Left cardiac atrium (tissue), 4 donors: ENCODE results near the gene ULBP2. TPM values are rescaled to one million over a fixed set of nuclear protein-coding genes. Genes with fewer than 3 reads are reported as not detected.
"Not testable (repeated sequence)": the region's sequence is repeated elsewhere in the genome, so short reads cannot be mapped to it uniquely, and the experiment has no call there.

Experiments
- ATAC-seq, 2 donors: fragments of 200-7000 bp; cut with Tn5 transposase; one replicate each; pipeline ENCODE4 v1.9.1; 2020; ENCODE audit warnings: mild to moderate bottlenecking in 2 of 2, moderate library complexity in 2 of 2
- DNase-seq: peaks from one replicate; pipeline ENCODE4 v3.0.0-alpha.2; 2020
- intact Hi-C, 2 donors: fragments of 100-400 bp; cut with DNase I; formaldehyde crosslinking; loops; one replicate each; pipeline versions ENCODE4 v1.14.1 to v1.15.1; 2022 to 2023
- total RNA-seq, 2 donors: library from RNA; stranded (reverse); fragmentation: NEBNext Ultra II Directional; extraction: Animal tissue kit (Norgen Biotek cat#: 25700); gene quantifications; one replicate each; pipeline ENCODE4 v1.2.1, GENCODE V29; 2021
- donor health status: DM: no; HTN: yes; CAD: no.
- donor health status: DM: no; HTN: yes; CAD: no; lungs with severe emphysema.
- donor health status: DM: yes; HTN: yes; CAD: no.
- donor health status: Dilated cardiomyopathy.

The ULBP2 gene
- total RNA-seq, 2 donors from 2014 or later = 0.71 to 1.1 TPM

DNA sequence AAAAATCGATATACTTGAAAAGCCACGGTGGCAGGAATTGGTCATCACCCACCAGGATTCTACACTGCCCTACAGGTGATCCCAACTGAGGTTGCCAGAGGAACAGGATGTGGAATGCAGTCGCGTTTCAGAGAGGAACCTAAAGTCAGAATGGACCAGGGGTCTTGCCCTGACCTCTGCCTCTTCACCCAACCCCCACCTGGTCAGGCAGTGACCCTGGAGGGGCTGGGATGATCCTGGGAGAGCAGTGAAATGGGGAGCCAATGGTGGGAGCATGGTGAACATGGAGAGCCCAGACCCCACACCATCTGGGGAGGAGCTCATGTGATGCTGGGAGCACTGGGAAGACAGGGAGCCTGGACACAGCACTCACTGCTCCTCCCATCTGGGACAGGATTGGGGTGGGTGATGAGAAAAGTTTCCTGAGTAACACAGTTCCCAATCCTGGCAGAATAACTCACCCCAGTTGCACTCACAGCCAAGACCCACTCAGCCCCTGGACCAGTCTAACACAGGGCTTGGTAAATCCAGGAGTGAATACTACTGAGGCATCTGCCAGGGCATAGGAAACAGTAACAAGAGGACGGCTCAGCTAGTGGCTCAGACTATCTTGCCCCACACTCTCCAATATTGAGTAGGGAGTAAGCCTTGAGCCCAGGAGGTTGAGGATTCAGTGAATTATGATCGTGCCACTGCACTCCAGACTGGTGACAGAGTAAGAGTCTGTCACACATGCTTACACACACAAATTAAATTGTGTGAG lies 1.7 kb upstream of the ULBP2 start:
- intact Hi-C loops = loop anchor here in 1 of 2 donors (5.0 kb wide), 1 partner anchor 77 kb away; no protein-coding TSS in a partner anchor
- ATAC-seq = no peak
- DNase-seq = no peak

DNA sequence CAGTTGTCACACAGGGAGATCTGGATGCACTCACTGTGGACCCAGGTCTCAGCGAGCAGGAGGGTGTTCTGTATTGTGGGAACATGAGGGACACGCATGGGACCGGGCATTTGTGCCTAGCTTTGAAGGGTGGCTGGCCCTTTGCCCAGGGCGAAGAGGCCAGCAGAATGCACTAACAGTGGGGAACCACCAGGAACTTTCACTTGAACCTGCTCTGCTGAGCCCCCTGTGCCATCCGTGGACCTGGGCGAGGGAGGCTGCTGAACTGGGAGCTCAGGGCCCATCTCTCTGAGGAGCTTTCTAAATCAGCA lies 1.2 kb upstream of the ULBP2 start:
- ATAC-seq = no peak
- intact Hi-C loops = no loop called here
- DNase-seq = no peak

DNA sequence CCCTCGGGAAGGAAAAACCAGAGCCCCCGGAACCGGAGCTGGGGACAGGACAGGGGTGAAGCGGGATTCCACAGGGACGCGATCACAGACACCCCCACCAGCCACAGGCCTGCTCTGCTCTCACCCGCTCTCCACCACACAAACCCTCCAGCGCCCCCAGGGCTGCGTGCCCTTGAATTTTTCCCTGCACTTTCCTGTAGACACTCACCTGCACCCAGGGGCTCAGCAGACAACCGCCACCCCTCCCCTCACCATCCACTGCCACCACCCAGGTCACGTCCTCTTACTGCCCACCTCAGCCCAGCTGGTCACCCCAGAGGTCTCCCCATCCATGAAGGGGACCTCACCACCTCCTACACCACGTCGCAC lies 631 bp downstream of the ULBP2 start:
- ATAC-seq (peak in 1 of 2 donors; percentile 6), DNase-seq (no peak)
- intact Hi-C loops = no loop called here

GRCh38 chr6:149943321-149943720 lies 1.5 kb downstream of the ULBP2 start:
- intact Hi-C loops, ATAC-seq, DNase-seq: not testable (repeated sequence)

DNA sequence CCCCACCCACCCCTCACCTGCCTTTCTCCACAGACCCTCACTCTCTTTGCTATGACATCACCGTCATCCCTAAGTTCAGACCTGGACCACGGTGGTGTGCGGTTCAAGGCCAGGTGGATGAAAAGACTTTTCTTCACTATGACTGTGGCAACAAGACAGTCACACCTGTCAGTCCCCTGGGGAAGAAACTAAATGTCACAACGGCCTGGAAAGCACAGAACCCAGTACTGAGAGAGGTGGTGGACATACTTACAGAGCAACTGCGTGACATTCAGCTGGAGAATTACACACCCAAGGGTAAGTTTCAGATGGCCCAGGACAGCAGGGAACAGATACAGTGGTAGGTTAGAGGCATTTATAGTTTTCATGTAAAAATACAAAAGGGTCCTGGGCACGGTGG lies 3.5 kb downstream of the ULBP2 start:
- ATAC-seq, intact Hi-C loops, DNase-seq: not testable (repeated sequence)

- ATAC-seq, DNase-seq, intact Hi-C loops: not testable (repeated sequence)
Observed at GRCh38 chr6:149946631-149947030, 4.8 kb downstream of the ULBP2 start.

GRCh38 chr6:149947533-149947932 lies 5.7 kb downstream of the ULBP2 start:
- ATAC-seq, intact Hi-C loops, DNase-seq: not testable (repeated sequence)

DNA sequence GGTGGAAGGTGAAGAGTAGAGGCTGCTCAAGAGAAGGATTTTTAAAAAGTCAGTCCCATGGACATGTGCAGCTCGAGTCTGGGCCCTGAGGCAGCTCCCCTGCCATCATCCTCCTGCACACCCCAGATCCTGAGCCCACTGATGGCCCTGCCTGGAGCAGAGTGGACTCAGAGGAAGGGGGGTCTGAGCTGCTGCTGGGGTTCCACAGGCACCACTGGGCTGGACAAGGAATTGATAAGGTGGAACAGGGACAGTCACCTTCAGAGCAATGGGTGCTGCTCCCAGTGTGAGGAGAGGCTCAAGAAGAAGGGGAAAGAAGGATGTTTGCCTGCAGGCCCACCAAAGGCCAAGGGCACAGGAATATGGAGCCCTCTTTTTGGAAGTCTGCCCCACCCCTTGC lies 6.2 kb downstream of the ULBP2 start:
- no peak for ATAC-seq
- intact Hi-C loops = no loop called here

DNA sequence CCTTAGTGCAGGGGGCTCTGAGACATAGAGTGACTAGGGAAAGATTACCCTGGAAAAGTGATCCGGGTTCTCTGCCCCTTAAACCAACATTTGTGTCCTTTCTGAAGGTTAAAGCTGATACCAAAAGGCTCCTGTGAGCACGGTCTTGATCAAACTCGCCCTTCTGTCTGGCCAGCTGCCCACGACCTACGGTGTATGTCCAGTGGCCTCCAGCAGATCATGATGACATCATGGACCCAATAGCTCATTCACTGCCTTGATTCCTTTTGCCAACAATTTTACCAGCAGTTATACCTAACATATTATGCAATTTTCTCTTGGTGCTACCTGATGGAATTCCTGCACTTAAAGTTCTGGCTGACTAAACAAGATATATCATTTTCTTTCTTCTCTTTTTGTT lies 6.8 kb downstream of the ULBP2 start:
- DNase-seq (no peak), ATAC-seq (no peak)
- intact Hi-C loops = no loop called here

More for the DNA sequence above, 6.2 kb downstream of the ULBP2 start:
- DNase-seq = no peak

DNA sequence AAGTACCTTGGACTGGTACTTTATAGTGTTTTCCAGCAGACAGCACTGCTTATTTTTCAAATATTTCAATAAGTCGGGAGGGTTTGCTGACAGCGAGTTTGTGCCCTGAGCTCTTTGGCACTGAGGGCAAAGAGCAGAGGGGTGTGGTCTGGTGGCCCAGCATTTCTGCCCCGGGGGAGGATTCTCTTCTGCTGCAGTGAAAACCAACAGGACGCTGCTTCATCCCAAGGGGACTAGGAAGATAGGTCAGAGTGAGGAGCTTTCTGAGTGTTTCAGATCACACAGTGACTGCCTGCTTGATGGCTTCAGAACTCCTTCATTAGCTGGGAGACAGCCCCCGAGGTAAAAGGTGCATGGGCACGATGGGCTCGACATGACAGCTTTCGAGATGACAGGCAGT lies 8.6 kb downstream of the ULBP2 start:
- intact Hi-C loops = no loop called here
- ATAC-seq = no peak
- DNase-seq = no peak

DNA sequence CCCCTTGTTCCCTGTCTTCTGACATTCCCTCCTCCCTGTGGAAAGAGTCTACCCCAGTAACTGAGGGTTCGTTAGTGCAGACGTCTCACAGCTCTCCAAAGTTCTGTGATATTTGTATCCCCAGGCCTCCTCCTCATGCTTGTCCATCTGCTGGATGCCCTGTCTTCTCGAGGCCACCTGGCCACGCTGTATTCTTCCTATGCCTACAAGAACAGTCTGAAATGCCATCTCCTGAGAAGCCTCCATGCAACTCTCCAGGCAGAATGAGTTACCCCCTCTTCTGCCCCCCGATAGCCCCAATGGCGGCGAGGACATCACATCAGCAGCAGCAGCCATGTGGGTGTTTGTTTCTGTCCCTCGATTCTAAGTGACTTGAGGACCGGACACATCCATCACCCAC lies 9.3 kb downstream of the ULBP2 start:
- DNase-seq (no peak), ATAC-seq (no peak)
- intact Hi-C loops = no loop called here

DNA sequence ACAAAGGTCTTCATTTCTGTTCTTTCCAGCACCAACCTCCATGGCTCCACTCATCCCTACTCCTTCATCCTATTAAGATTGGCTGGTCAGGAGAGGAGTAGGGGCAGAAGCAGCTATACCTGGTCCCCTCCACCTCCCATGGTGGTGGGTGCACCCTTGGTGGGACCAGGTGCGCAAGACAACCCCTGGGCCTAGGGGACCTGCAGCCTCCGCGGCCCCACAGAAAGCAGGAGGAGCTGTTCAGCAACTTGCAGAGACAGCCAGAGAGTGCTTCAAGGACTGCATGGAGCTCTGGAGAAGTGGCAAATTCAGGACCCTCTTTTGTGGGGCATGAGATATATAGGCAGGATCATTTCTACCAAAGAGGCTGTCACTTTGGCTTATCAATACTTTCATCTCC lies 9.8 kb downstream of the ULBP2 start:
- ATAC-seq (no peak), DNase-seq (no peak)
- intact Hi-C loops = no loop called here

DNA sequence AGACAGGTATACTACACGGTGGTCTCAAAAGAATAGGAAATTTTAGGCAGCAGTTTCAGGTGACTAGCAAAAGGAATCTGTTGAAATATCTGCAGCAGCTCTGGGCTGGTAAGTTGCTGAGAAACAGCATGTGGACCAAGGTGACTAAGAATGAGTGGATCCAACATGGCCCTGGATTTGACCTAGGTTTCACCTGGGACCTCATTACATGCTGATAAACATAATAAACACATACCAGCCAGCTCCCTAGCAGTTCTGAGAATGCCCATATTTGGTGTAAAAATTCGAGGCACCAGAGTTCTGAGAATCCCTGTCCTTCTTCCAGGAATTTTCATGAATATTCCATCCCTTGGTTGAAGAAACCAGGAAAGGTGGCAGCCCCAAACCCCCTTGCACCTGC lies 11.6 kb downstream of the ULBP2 start:
- intact Hi-C loops, DNase-seq, ATAC-seq: not testable (repeated sequence)

DNA sequence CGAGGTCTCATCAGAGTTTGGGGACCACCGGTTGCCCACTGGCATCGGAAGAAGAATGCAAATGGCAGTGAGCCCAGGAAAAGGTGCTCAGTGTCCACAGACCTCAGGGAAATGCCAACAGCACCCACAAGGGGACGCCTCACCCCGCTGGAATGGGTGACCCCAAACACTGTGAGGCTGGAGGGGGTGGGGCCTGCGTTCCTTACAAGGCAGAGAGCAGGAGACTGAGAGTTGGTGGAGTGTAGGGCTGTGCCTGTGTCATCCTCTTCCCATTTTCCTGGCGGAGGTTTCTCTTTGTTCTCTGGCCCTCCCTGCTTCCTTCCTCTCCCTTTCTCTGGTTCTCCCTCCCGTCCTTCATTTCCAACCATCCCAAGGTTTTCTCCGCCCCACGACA lies 12.1 kb downstream of the ULBP2 start:
- intact Hi-C loops, DNase-seq: not testable (repeated sequence)
- ATAC-seq = peak; percentile 30 to 47

GRCh38 chr6:149954328-149954983 lies 12.6 kb downstream of the ULBP2 start:
- not testable (repeated sequence) for DNase-seq
- peak in 1 of 2 donors; percentile 17 for ATAC-seq

GRCh38 chr6:149954984-149955653 lies 13.3 kb downstream of the ULBP2 start:
- ATAC-seq, intact Hi-C loops, DNase-seq: not testable (repeated sequence)

More at GRCh38 chr6:149954328-149954983, 12.6 kb downstream of the ULBP2 start:
- intact Hi-C loops = not testable (repeated sequence)

DNA sequence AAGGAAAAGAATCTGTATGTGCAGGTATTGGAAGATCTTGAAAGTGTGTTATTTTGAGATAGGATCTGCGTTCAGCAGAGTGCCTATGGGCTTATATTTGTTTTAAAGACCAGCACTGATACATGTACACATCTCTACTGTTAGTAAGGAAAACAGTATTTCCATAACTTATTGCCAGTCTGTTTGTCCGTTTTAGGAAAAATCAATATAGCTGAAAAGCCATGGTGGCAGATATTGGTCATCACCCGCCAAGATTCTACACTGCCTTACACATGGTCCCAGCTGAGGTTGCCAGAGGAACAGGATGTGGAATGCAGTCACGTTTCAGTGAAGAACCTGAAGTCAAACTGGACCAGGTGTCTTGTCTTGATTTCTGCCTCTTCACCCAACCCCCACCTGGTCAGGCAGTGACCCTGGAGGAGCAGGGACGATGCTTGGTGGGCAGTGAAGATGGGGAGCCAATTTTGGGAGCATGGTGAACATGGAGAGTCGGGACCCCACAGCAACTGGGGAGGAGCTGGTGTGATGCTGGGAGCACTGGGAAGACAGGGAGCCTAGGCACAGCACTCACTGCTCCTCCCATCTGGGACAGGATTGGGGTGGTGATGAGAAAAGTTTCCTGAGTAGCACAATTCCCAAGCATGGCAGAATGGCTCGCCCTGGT lies 14.0 kb downstream of the ULBP2 start:
- ATAC-seq, DNase-seq, intact Hi-C loops: not testable (repeated sequence)

DNA sequence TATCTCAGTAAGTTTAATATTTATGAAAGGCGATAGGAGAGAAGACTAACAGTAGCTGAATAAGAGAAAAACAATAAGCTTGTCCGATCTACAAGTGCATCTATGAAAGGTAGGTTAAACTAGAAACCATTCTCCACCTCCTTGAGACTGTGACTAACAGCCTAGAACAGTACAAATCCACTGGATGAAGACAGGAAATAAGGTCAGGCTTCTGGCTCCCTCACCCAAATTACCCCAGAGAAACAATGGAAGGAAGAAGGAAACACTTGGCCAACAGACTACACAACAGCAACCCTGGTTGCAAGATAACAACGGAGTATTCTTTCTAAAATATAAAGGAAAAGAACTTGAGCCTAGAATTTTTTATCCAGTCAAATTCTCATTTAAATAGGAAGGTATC lies 16.3 kb downstream of the ULBP2 start:
- DNase-seq, intact Hi-C loops, ATAC-seq: not testable (repeated sequence)

- intact Hi-C loops, DNase-seq, ATAC-seq: not testable (repeated sequence)
Observed at GRCh38 chr6:149959806-149960205, 18.0 kb downstream of the ULBP2 start.

DNA sequence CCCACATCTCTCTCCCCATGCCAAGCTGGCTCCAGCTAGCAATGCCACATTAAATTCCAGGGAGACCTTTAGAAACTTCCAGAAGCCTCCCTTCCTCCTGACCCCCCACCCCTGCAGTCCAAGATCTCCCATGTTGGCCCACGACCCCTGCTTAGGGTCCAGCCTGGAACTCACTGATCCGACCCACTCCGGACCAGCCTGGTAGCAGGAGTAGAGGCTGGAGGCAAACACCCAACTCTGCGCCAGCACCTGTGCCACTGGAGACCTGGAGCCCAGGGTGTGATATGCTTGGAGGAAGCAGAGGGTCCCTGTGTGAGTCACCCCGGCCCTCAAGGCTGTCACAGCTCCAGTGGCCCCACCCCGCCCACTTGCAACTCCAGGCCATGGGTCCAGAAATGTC lies 18.7 kb downstream of the ULBP2 start:
- no peak for DNase-seq
- ATAC-seq = no peak
- intact Hi-C loops = no loop called here
